IMR-90 (cell line): ENCODE data around the gene GBA3. TPM values are rescaled to one million over a fixed set of nuclear protein-coding genes. Genes with fewer than 3 reads are reported as not detected.

Experiments used
- ATAC-seq: fragments of 200-7000 bp; cut with Tn5 transposase; 2 replicates; pipeline ENCODE4 v1.9.1; 2020; ENCODE audit warnings: low read depth, mild to moderate bottlenecking, moderate library complexity
- BruUV-seq: library from RNA; stranded (reverse); fragments of 400-500 nt; replicated peaks from 2 replicates; lab custom pipeline; 2021; lab: Mats Ljungman, UMichigan
- CTCF ChIA-PET: fragments of 300-600 bp; formaldehyde crosslinking; extraction: SDS; loops from one replicate; lab custom pipeline; 2021; ENCODE audit warnings: antibody characterized with exemption; lab: Yijun Ruan, JAX
- POLR2A ChIA-PET: fragments of 300-600 bp; sonication (Branson Sonifier 250); formaldehyde crosslinking; loops from one replicate; lab custom pipeline; 2022; ENCODE audit warnings: antibody characterized with exemption; ENCODE audit not compliant: unreplicated experiment; lab: Charles Lee
- DNase-seq: peaks from one replicate; pipeline ENCODE4 v3.0.0; 2013
- H2AFZ ChIP-seq: replicated peaks from 2 replicates; pipeline ENCODE3; 2013; ENCODE audit warnings: low read length, mild to moderate bottlenecking; ENCODE audit not compliant: poor library complexity
- H2AK5ac ChIP-seq: 2 replicates; pipeline ENCODE4 v1.6.1; 2013; ENCODE audit warnings: low read depth, low read length, inconsistent platforms
- H2AK9ac ChIP-seq: replicated peaks from 2 replicates; pipeline ENCODE3; 2013; ENCODE audit warnings: mild to moderate bottlenecking, low read depth, low read length, moderate library complexity; ENCODE audit not compliant: poor library complexity
- H2BK120ac ChIP-seq: 2 replicates; pipeline ENCODE4 v1.6.1; 2013; ENCODE audit warnings: low read depth, low read length, inconsistent platforms
- H2BK15ac ChIP-seq: 3 replicates; pipeline ENCODE4 v1.6.1; 2013; ENCODE audit warnings: low read depth, low read length, inconsistent platforms
- H2BK20ac ChIP-seq: 2 replicates; pipeline ENCODE4 v1.6.1; 2013; ENCODE audit warnings: low read depth, mild to moderate bottlenecking, inconsistent platforms, low read length, moderate library complexity
- H2BK5ac ChIP-seq: 2 replicates; pipeline ENCODE4 v1.6.1; 2013; ENCODE audit warnings: mild to moderate bottlenecking, low read depth, low read length, inconsistent platforms; ENCODE audit not compliant: poor library complexity, severe bottlenecking
- H3K14ac ChIP-seq: replicated peaks from 2 replicates; pipeline ENCODE4 v1.6.1; 2013; ENCODE audit warnings: low read depth, low read length, inconsistent platforms
- H3K18ac ChIP-seq: 2 replicates; pipeline ENCODE4 v1.6.1; 2013; ENCODE audit warnings: low read depth, low read length, control low read depth
- H3K23ac ChIP-seq: 2 replicates; pipeline ENCODE4 v1.6.1; 2013; ENCODE audit warnings: low read depth, low read length, inconsistent platforms
- H3K27ac ChIP-seq: 2 replicates; pipeline ENCODE4 v1.5.1; 2013; ENCODE audit warnings: mild to moderate bottlenecking, control low read depth, low read length; ENCODE audit not compliant: insufficient read depth
- H3K27me3 ChIP-seq: 2 replicates; pipeline ENCODE4 v1.6.1; 2013; ENCODE audit warnings: low read length; ENCODE audit not compliant: control insufficient read depth, insufficient read depth
- H3K36me3 ChIP-seq: 2 replicates; pipeline ENCODE4 v1.6.1; 2013; ENCODE audit warnings: low read length, mixed read lengths; ENCODE audit not compliant: control insufficient read depth, insufficient read depth
- H3K4ac ChIP-seq: 2 replicates; pipeline ENCODE4 v1.6.1; 2013; ENCODE audit warnings: low read depth, low read length, inconsistent platforms
- H3K4me1 ChIP-seq: 2 replicates; pipeline ENCODE4 v1.6.1; 2013; ENCODE audit warnings: low read length, mixed read lengths; ENCODE audit not compliant: control insufficient read depth, insufficient read depth
- H3K4me2 ChIP-seq: 2 replicates; pipeline ENCODE4 v1.6.1; 2013; ENCODE audit warnings: low read depth, mild to moderate bottlenecking, control low read depth, low read length, moderate library complexity
- H3K4me3 ChIP-seq: 2 replicates; pipeline ENCODE4 v1.5.1; 2013; ENCODE audit warnings: low read depth, mild to moderate bottlenecking, control low read depth, low read length, moderate library complexity; ENCODE audit not compliant: insufficient read depth
- H3K56ac ChIP-seq: 2 replicates; pipeline ENCODE4 v1.6.1; 2013; ENCODE audit warnings: low read length, inconsistent platforms; ENCODE audit not compliant: insufficient read depth; ENCODE audit errors: extremely low read depth
- H3K79me1 ChIP-seq, 2 experiments: 2 replicates each; pipeline ENCODE4 v1.6.1; 2013; ENCODE audit warnings: low read length in 2 of 2, inconsistent platforms in 1 of 2, low read depth in 1 of 2
- H3K9ac ChIP-seq: 2 replicates; pipeline ENCODE4 v1.6.1; 2013; ENCODE audit warnings: low read depth, low read length, control low read depth
- H3K9me1 ChIP-seq: 2 replicates; pipeline ENCODE4 v1.6.1; 2013; ENCODE audit warnings: low read length, inconsistent platforms; ENCODE audit not compliant: insufficient read depth
- H3K9me3 ChIP-seq: 2 replicates; pipeline ENCODE4 v1.6.1; 2013; ENCODE audit warnings: low read length; ENCODE audit not compliant: control insufficient read depth, insufficient read depth
- H4K20me1 ChIP-seq: 2 replicates; pipeline ENCODE4 v1.6.1; 2013; ENCODE audit warnings: low read length, inconsistent platforms; ENCODE audit not compliant: insufficient read depth
- H4K5ac ChIP-seq: 2 replicates; pipeline ENCODE4 v1.6.1; 2013; ENCODE audit warnings: mild to moderate bottlenecking, low read depth, low read length, control low read depth
- H4K8ac ChIP-seq, 2 experiments: 2 replicates each; pipeline ENCODE4 v1.6.1; 2013; ENCODE audit warnings: low read depth in 2 of 2, low read length in 2 of 2, control low read depth in 1 of 2, inconsistent platforms in 1 of 2
- H4K91ac ChIP-seq: 2 replicates; pipeline ENCODE4 v1.6.1; 2013; ENCODE audit warnings: low read depth, low read length, inconsistent platforms; ENCODE audit not compliant: insufficient read depth
- BHLHE40 ChIP-seq: fragments of 150-350 bp; IDR thresholded peaks from 2 replicates; pipeline ENCODE4 v1.6.1; 2016; ENCODE audit warnings: mild to moderate bottlenecking, low read depth, low read length
- CEBPB ChIP-seq: IDR thresholded peaks from 2 replicates; pipeline ENCODE4 v1.6.1; 2012; ENCODE audit warnings: low read depth, low read length, improper control_type of control experiment
- CHD1 ChIP-seq: IDR thresholded peaks from 2 replicates; pipeline ENCODE4 v1.6.1; 2012; ENCODE audit warnings: low read depth, low read length, improper control_type of control experiment
- CTCF ChIP-seq: conservative IDR thresholded peaks from 2 replicates; pipeline ENCODE4 v1.5.1; 2012; ENCODE audit warnings: mild to moderate bottlenecking, low read depth, low read length, improper control_type of control experiment
- ELK1 ChIP-seq: fragments of 150-350 bp; IDR thresholded peaks from 2 replicates; pipeline ENCODE4 v1.6.1; 2016; ENCODE audit warnings: low read depth, mild to moderate bottlenecking, low read length, moderate library complexity, borderline replicate concordance
- FOS ChIP-seq: fragments of 150-350 bp; IDR thresholded peaks from 2 replicates; pipeline ENCODE4 v1.6.1; 2016; ENCODE audit warnings: low read depth, low read length
- MAFK ChIP-seq: IDR thresholded peaks from 2 replicates; pipeline ENCODE4 v1.6.1; 2012; ENCODE audit warnings: low read depth, low read length, improper control_type of control experiment
- MAZ ChIP-seq: IDR thresholded peaks from 2 replicates; pipeline ENCODE4 v1.6.1; 2012; ENCODE audit warnings: low read depth, mild to moderate bottlenecking, low read length, improper control_type of control experiment, moderate library complexity, borderline replicate concordance
- MXI1 ChIP-seq: IDR thresholded peaks from 2 replicates; pipeline ENCODE4 v1.6.1; 2012; ENCODE audit warnings: low read depth, mild to moderate bottlenecking, low read length, moderate library complexity, borderline replicate concordance
- NFE2L2 ChIP-seq: fragments of 150-350 bp; IDR thresholded peaks from 2 replicates; pipeline ENCODE4 v1.6.1; 2016; ENCODE audit warnings: low read depth, mild to moderate bottlenecking, low read length
- POLR2A ChIP-seq: IDR thresholded peaks from 2 replicates; pipeline ENCODE4 v1.6.1; 2012; ENCODE audit warnings: mild to moderate bottlenecking, low read depth, low read length
- RAD21 ChIP-seq: IDR thresholded peaks from 2 replicates; pipeline ENCODE4 v1.6.1; 2012; ENCODE audit warnings: low read length, improper control_type of control experiment
- RCOR1 ChIP-seq: IDR thresholded peaks from 2 replicates; pipeline ENCODE4 v1.6.1; 2012; ENCODE audit warnings: mild to moderate bottlenecking, low read length, improper control_type of control experiment; ENCODE audit not compliant: insufficient replicate concordance
- RFX5 ChIP-seq: IDR thresholded peaks from 2 replicates; pipeline ENCODE4 v1.8.0; 2012; ENCODE audit warnings: low read depth, mild to moderate bottlenecking, low read length, moderate library complexity
- SMC3 ChIP-seq: fragments of 150-350 bp; IDR thresholded peaks from 2 replicates; pipeline ENCODE4 v1.6.1; 2016; ENCODE audit warnings: low read depth, mild to moderate bottlenecking, antibody characterized with exemption, low read length, moderate library complexity
- USF2 ChIP-seq: fragments of 150-350 bp; IDR thresholded peaks from 2 replicates; pipeline ENCODE4 v1.6.1; 2017; ENCODE audit warnings: mild to moderate bottlenecking, antibody characterized with exemption, low read length, low read depth
- WGBS, 2 experiments: methylation state at CpG; one replicate each; pipeline versions ENCODE4 v1.1.5 to v1.1.7; 2013; ENCODE audit warnings: missing lambda C conversion rate in 2 of 2; ENCODE audit not compliant: insufficient read length in 1 of 2; ENCODE audit errors: extremely low coverage in 2 of 2; 5-methylcytosine and 5-hydroxymethylcytosine counted together
- dilution Hi-C: fragments of 300-500 bp; cut with HindIII; formaldehyde crosslinking; loops from one replicate; pipeline ENCODE4 v1.14.3; 2018; ENCODE audit warnings: low sequenced_read_pairs; ENCODE audit not compliant: unreplicated experiment
- in situ Hi-C: fragments of 300-500 bp; cut with MboI; formaldehyde crosslinking; loops from 3 replicates; pipeline ENCODE4 v1.14.3; 2019; ENCODE audit warnings: low sequenced_read_pairs, inconsistent platforms, mixed read lengths
- intact Hi-C: fragments of 100-400 bp; cut with micrococcal nuclease; formaldehyde crosslinking; loops from 2 replicates; pipeline ENCODE4 v1.10.0; 2022
- polyA plus RNA-seq, 3 experiments: library from polyadenylated mRNA; depleted of rRNA; stranded (reverse); fragments of >200 nt; gene quantifications; 2 replicates each; pipeline ENCODE4 v1.2.3, GENCODE V29; 2012; ENCODE audit warnings: low replicate concordance in 1 of 3
- total RNA-seq: library from RNA; depleted of rRNA; stranded (reverse); fragments of >200 nt; gene quantifications from 2 replicates; pipeline ENCODE4 v1.2.3, GENCODE V29; 2012

GBA3 gene
- total and polyA plus RNA-seq, 2 of the 4 experiments (the other 2 are of a cell fraction): not detected

- DNase-seq (no peak), ATAC-seq (no peak)
- ChIA-PET CTCF (no interaction called here), POLR2A (no interaction called here)
- H2AK9ac ChIP-seq: no peak overlapping the region
- dilution Hi-C loops (no loop called here), in situ Hi-C loops (no loop called here), intact Hi-C loops (no loop called here)
- no peak overlapping the region for H3K56ac ChIP-seq
- H3K9ac ChIP-seq: no peak overlapping the region
- H3K9me1 ChIP-seq: no peaks in the 10 kb centered on the region
- H3K4me3 ChIP-seq: no peak overlapping the region
- H4K91ac ChIP-seq: no peak overlapping the region
- no peaks in the 10 kb centered on the region for H3K79me1 ChIP-seq
- no TSS peak for BruUV-seq
- no peaks in the 10 kb centered on the region for H3K27me3 ChIP-seq
- H2BK120ac ChIP-seq: no peak overlapping the region
- no peak overlapping the region for H2AK5ac ChIP-seq
- H3K9me3 ChIP-seq: no peaks in the 10 kb centered on the region
- H3K27ac ChIP-seq: no peak overlapping the region
- TF ChIP-seq NFE2L2 (no peak), FOS (no peak), MAZ (no peak), RCOR1 (no peak), MAFK (no peak), USF2 (no peak), SMC3 (no peak), BHLHE40 (no peak), POLR2A (no peak), CEBPB (no peak), CTCF (no peak), CHD1 (no peak), ELK1 (no peak), RFX5 (no peak), RAD21 (no peak), MXI1 (no peak)
- H3K4me1 ChIP-seq: no peaks in the 10 kb centered on the region
- H3K23ac ChIP-seq: no peak overlapping the region
- WGBS, 2 experiments: no CpG with 5 or more reads among the region's 2 CpGs
- H3K14ac ChIP-seq: no peak overlapping the region
- H3K18ac ChIP-seq: no peak overlapping the region
- H3K36me3 ChIP-seq: no peaks in the 10 kb centered on the region
- H2BK20ac ChIP-seq: no peak overlapping the region
- no peak overlapping the region for H2BK5ac ChIP-seq
- no peak overlapping the region for H3K4me2 ChIP-seq
- no peak overlapping the region for H4K8ac ChIP-seq
- H2AFZ ChIP-seq: no peak overlapping the region
- H4K5ac ChIP-seq: no peak overlapping the region
- no peak overlapping the region for H2BK15ac ChIP-seq
- H4K20me1 ChIP-seq: no peaks in the 10 kb centered on the region
- no peak overlapping the region for H3K4ac ChIP-seq
Observed at GRCh38 chr4:22766068-22766467, 73.3 kb downstream of the GBA3 start.
